Measurements from ENCODE around the gene CEP89.
"Not testable (repeated sequence)": the region's sequence is repeated elsewhere in the genome, so short reads cannot be mapped to it uniquely, and the experiment has no call there.

CEP89 gene

DNA sequence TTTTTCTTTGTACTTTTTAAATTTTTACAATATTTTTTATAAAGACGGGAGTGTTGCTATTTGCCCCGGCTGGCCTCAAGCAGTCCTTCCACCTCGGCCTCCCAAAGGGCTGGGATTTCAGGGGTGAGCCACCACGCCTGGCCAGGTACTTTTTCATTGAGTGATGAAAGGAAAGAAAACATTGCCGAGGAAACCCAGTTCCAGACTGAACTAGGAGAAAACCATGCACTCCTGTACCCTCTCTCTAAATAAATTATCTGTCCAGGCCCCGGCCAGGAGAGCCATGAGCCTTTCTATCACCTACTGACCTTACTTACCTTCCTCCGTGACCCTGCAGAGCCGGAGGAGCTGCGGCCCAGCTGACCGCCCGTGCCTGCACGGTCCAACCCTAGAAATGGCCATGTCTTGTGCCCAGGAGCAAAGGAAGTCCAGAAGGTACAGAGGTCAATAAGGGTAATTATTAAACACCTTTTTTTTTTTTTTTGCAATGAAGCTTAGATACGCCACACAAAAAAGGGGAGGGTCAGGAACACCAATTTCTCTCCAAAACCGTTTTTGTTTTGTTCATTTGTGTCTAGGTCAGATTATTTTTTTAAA, 102.3 kb downstream of the CEP89 start, which contains the start of gene SLC7A9:
TSS of gene SLC7A9 (minus strand) at position 399 of the 597 bp plus-strand sequence. CDS start 1,233 bp downstream, outside the sequence.
- no peak within 1 kb of the TSS for H3K4me3 ChIP-seq (ENCODE audit: insufficient read depth, low read length, poor library complexity, severe bottlenecking)
- H3K79me2 ChIP-seq (ENCODE audit: insufficient read depth, low read length), result no peaks in the 10 kb centered on the region
- H3K9me2 ChIP-seq (replicated peaks; ENCODE audit: insufficient read depth, low read length), result no peaks in the 10 kb centered on the region
- H3K9me3 ChIP-seq (ENCODE audit: insufficient read depth, low read length), result no peaks in the 10 kb centered on the region
- no peaks in the 10 kb centered on the region for H3F3A ChIP-seq (ENCODE audit: insufficient read depth)
- H2AFZ ChIP-seq (ENCODE audit: low read depth, low read length, severe bottlenecking), result no peak within 1 kb of the TSS
- no peak within 1 kb of the TSS for H3K4me2 ChIP-seq (ENCODE audit: low read depth, low read length, poor library complexity, severe bottlenecking)
- H3K27ac ChIP-seq (ENCODE audit: low read depth, low read length), result no peak within 1 kb of the TSS
- H3K36me3 ChIP-seq (ENCODE audit: low read length), result no peaks in the 10 kb centered on the region
- TF ChIP-seq, protein P1, sequence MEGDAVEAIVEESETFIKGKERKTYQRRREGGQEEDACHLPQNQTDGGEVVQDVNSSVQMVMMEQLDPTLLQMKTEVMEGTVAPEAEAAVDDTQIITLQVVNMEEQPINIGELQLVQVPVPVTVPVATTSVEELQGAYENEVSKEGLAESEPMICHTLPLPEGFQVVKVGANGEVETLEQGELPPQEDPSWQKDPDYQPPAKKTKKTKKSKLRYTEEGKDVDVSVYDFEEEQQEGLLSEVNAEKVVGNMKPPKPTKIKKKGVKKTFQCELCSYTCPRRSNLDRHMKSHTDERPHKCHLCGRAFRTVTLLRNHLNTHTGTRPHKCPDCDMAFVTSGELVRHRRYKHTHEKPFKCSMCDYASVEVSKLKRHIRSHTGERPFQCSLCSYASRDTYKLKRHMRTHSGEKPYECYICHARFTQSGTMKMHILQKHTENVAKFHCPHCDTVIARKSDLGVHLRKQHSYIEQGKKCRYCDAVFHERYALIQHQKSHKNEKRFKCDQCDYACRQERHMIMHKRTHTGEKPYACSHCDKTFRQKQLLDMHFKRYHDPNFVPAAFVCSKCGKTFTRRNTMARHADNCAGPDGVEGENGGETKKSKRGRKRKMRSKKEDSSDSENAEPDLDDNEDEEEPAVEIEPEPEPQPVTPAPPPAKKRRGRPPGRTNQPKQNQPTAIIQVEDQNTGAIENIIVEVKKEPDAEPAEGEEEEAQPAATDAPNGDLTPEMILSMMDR (IDR thresholded peaks at IDR 0.05; ENCODE audit: insufficient read depth, low read length, poor library complexity, severe bottlenecking), result no peak
- TF ChIP-seq EZH2phosphoT487 (conservative IDR thresholded peaks at IDR 0.05; ENCODE audit: low read length), result no peak
- no peak within 1 kb of the TSS for H3K9ac ChIP-seq (ENCODE audit: low read length)
- H4K20me1 ChIP-seq (ENCODE audit: low read depth, low read length), result no peaks in the 10 kb centered on the region
- no peaks in the 10 kb centered on the region for H3K27me3 ChIP-seq (ENCODE audit: low read length)

DNA sequence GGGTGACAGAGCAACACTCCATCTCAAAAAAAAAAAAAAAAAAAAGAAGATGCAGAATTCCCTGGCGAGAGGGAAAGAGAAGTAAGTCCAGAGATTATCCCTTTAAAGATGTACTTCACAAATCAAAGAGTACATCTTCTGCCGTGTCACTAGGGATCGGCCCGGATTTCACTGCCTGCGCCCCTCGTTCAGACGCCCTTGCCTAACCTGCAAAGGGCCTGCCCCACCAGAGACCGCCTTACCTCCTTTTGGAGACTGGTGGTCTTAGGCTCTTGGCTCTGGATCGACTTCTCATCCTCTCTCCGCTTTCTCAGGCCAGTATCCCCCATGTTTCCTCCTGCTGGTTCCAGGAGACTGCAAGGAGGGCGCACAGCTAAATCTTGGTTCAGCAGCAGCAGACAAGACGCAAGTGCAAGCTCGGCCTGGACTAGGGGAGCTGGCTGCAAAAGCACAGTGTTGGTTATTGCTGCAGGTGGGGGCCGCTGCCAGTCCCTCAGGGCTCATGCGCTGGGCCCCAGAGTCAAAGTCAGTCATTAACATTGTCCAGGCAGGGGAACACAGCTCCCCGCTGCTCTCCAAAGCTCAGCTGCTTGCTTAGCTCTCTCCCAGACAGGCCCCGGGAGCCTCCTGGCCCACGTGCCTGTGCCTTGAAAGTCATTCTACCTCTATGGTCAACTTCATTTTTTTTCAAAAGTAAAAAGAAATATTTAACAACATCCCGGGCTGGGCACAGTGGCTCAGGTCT, 103.4 kb downstream of the CEP89 start:
- H3K9me2 ChIP-seq (replicated peaks; ENCODE audit: insufficient read depth, low read length), result no peaks in the 10 kb centered on the region
- H3K9ac ChIP-seq (ENCODE audit: low read length), result no peak overlapping the region
- TF ChIP-seq, protein P1 (IDR thresholded peaks at IDR 0.05; ENCODE audit: insufficient read depth, low read length, poor library complexity, severe bottlenecking), result no peak
- H3K27me3 ChIP-seq (ENCODE audit: low read length), result no peaks in the 10 kb centered on the region
- no peak overlapping the region for H2AFZ ChIP-seq (ENCODE audit: low read depth, low read length, severe bottlenecking)
- H3F3A ChIP-seq (ENCODE audit: insufficient read depth), result no peaks in the 10 kb centered on the region
- no peak overlapping the region for H3K27ac ChIP-seq (ENCODE audit: low read depth, low read length)
- H4K20me1 ChIP-seq (ENCODE audit: low read depth, low read length), result no peaks in the 10 kb centered on the region
- H3K9me3 ChIP-seq (ENCODE audit: insufficient read depth, low read length), result no peaks in the 10 kb centered on the region
- no peaks in the 10 kb centered on the region for H3K36me3 ChIP-seq (ENCODE audit: low read length)
- H3K79me2 ChIP-seq (ENCODE audit: insufficient read depth, low read length), result no peaks in the 10 kb centered on the region
- no peak overlapping the region for H3K4me2 ChIP-seq (ENCODE audit: low read depth, low read length, poor library complexity, severe bottlenecking)
- no peak overlapping the region for H3K4me3 ChIP-seq (ENCODE audit: insufficient read depth, low read length, poor library complexity, severe bottlenecking)

DNA sequence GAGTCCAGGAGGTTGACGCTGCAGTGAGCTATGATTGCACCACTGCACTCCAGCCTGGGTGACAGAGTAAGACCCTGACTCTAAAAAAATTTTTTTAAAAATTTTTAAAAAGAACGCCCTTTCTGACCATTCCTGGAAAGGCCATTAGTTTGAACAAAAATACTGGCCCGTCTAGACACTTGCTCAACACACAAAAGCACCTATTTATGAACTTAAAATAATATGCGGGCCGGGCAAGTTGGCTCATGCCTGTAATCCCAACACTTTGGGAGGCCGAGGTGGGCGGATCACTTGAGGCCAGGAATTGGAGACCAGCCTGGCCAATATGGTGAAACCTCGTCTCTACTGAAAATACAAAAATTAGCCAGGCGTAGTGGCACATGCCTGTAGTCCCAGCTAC, 104.3 kb downstream of the CEP89 start:
- H3K9ac ChIP-seq (ENCODE audit: low read length); H3K79me2 ChIP-seq (ENCODE audit: insufficient read depth, low read length); H3K9me3 ChIP-seq (ENCODE audit: insufficient read depth, low read length); H4K20me1 ChIP-seq (ENCODE audit: low read depth, low read length); H3K27me3 ChIP-seq (ENCODE audit: low read length); H3K4me3 ChIP-seq (ENCODE audit: insufficient read depth, low read length, poor library complexity, severe bottlenecking); H3F3A ChIP-seq (ENCODE audit: insufficient read depth); H3K4me2 ChIP-seq (ENCODE audit: low read depth, low read length, poor library complexity, severe bottlenecking); H3K9me2 ChIP-seq (replicated peaks; ENCODE audit: insufficient read depth, low read length); H2AFZ ChIP-seq (ENCODE audit: low read depth, low read length, severe bottlenecking); H3K36me3 ChIP-seq (ENCODE audit: low read length); H3K27ac ChIP-seq (ENCODE audit: low read depth, low read length): not testable (repeated sequence)

DNA sequence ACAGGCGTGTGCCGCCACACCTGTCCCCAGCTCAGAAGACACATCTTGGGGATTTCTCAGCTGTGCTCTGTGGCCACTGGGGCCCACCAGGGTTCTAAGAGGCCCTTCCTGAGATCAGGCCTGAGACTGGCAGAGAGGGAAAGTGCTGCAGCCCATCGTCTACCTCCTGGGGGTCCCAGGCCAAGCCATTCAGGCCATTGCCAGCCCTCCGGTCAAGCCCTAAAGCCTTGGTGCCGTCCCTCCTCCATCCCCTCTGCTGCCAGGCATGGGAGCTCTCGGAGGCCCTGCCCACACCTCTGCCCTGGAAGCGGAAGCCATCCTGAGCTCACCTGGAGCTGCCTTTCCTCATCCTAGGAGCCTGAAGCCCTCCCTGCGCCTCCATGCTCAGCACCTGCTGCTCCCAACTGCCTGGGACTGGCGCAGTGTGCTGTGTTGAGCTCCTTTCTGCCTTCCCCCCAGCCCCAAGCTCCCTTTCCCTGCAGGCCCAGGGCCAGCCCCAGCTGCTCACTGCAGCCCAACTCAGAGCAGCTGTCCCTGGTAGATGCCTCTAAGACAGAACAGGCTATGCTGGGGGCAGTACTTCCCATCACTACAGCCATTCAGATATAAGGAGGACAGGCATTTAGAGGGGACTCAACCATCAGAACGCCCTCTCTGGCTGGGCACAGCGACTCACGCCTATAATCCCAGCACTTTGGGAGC, 105.0 kb downstream of the CEP89 start:
- H4K20me1 ChIP-seq (ENCODE audit: low read depth, low read length), result no peaks in the 10 kb centered on the region
- no peaks in the 10 kb centered on the region for H3K9me2 ChIP-seq (replicated peaks; ENCODE audit: insufficient read depth, low read length)
- H3K4me3 ChIP-seq (ENCODE audit: insufficient read depth, low read length, poor library complexity, severe bottlenecking), result no peak overlapping the region
- no peak overlapping the region for H3K9ac ChIP-seq (ENCODE audit: low read length)
- no peak overlapping the region for H2AFZ ChIP-seq (ENCODE audit: low read depth, low read length, severe bottlenecking)
- H3K4me2 ChIP-seq (ENCODE audit: low read depth, low read length, poor library complexity, severe bottlenecking), result no peak overlapping the region
- no peak overlapping the region for H3K27ac ChIP-seq (ENCODE audit: low read depth, low read length)
- no peaks in the 10 kb centered on the region for H3K36me3 ChIP-seq (ENCODE audit: low read length)
- TF ChIP-seq, protein P1 (IDR thresholded peaks at IDR 0.05; ENCODE audit: insufficient read depth, low read length, poor library complexity, severe bottlenecking), result no peak
- no peak for TF ChIP-seq EZH2phosphoT487 (conservative IDR thresholded peaks at IDR 0.05; ENCODE audit: low read length)
- no peaks in the 10 kb centered on the region for H3F3A ChIP-seq (ENCODE audit: insufficient read depth)
- no peaks in the 10 kb centered on the region for H3K27me3 ChIP-seq (ENCODE audit: low read length)
- no peaks in the 10 kb centered on the region for H3K79me2 ChIP-seq (ENCODE audit: insufficient read depth, low read length)
- no peaks in the 10 kb centered on the region for H3K9me3 ChIP-seq (ENCODE audit: insufficient read depth, low read length)
